ENCODE measurements around the gene GSC2. TPM values are rescaled to one million over a fixed set of nuclear protein-coding genes. Genes with fewer than 3 reads are reported as not detected.
A peak's percentile ranks its signal among the peaks of the same experiment; 100 is the strongest.

GSC2 gene
- total and polyA plus RNA-seq, 9 of the 15 experiments (the other 6 are each of a cell fraction or from before 2014, with no cell fraction given): not detected

DNA sequence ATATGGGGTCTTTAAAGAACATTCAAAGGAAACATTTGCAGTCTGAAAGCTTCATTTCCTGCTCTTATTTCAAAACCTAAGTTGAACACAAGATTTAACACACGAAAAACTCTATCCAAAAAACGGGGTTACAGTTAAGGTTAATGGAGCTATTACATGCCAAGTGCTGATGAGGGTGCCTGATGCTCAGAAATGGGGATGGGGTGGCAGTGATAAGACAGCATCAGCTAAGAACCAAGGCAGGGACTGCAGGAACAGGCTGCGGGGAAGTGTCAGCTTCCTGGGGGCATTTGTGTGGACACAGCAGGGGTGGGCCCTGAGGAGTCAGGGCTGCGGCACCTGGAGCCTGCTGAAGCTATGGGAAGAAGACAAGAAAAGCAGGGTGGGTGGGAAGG lies 40.0 kb downstream of the GSC2 start (continued):
- TF ChIP-seq NFXL1 (CRISPR knock-in tag; IDR thresholded peaks at IDR 0.05) (0 out of 2 replicates have a peak, but pooled peaks have one; percentile 3), C11orf30 (IDR thresholded peaks at IDR 0.05; ENCODE audit: low read depth) (no peak), KDM4B (IDR thresholded peaks at IDR 0.05; ENCODE audit: borderline replicate concordance in 2 of 2, low read depth in 1 of 2) (no peak), HDGF (IDR thresholded peaks at IDR 0.05) (peak; percentile 79; the same call in 1 of the 2 replicates), ZNF121 (CRISPR knock-in tag; conservative IDR thresholded peaks at IDR 0.05) (no peak), YBX1 (IDR thresholded peaks at IDR 0.05) (no peak), MTA1 (IDR thresholded peaks at IDR 0.05; ENCODE audit: borderline replicate concordance) (no peak), EHMT2 (IDR thresholded peaks at IDR 0.05) (no peak), GTF3C2 (IDR thresholded peaks at IDR 0.05; ENCODE audit: borderline replicate concordance, extremely low read depth, insufficient read length) (no peak), ZEB2 (IDR thresholded peaks at IDR 0.05) (no peak), MCM3 (IDR thresholded peaks at IDR 0.05) (no peak), CREBBP (IDR thresholded peaks at IDR 0.05; ENCODE audit: low read depth, low read length) (no peak), MAFG (tag; conservative IDR thresholded peaks at IDR 0.05) (no peak), TRIM24 (IDR thresholded peaks at IDR 0.05) (no peak), TAF15 (IDR thresholded peaks at IDR 0.05; ENCODE audit: low read depth, low read length) (no peak), ZNF586 (CRISPR knock-in tag; conservative IDR thresholded peaks at IDR 0.05) (no peak), NCOR1 (IDR thresholded peaks at IDR 0.05) (no peak), NFE2 (IDR thresholded peaks at IDR 0.05; ENCODE audit: low read depth) (no peak)
- TF ChIP-seq, protein P1, sequence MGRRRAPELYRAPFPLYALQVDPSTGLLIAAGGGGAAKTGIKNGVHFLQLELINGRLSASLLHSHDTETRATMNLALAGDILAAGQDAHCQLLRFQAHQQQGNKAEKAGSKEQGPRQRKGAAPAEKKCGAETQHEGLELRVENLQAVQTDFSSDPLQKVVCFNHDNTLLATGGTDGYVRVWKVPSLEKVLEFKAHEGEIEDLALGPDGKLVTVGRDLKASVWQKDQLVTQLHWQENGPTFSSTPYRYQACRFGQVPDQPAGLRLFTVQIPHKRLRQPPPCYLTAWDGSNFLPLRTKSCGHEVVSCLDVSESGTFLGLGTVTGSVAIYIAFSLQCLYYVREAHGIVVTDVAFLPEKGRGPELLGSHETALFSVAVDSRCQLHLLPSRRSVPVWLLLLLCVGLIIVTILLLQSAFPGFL (CRISPR knock-in tag; IDR thresholded peaks at IDR 0.05): no peak
- TF ChIP-seq, protein P2, sequence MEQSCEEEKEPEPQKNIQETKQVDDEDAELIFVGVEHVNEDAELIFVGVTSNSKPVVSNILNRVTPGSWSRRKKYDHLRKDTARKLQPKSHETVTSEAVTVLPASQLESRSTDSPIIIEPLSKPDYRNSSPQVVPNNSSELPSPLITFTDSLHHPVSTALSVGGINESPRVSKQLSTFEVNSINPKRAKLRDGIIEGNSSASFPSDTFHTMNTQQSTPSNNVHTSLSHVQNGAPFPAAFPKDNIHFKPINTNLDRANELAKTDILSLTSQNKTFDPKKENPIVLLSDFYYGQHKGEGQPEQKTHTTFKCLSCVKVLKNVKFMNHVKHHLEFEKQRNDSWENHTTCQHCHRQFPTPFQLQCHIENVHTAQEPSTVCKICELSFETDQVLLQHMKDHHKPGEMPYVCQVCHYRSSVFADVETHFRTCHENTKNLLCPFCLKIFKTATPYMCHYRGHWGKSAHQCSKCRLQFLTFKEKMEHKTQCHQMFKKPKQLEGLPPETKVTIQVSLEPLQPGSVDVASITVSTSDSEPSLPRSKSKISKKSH (CRISPR knock-in tag; IDR thresholded peaks at IDR 0.05): no peak
- TF ChIP-seq, protein P3, sequence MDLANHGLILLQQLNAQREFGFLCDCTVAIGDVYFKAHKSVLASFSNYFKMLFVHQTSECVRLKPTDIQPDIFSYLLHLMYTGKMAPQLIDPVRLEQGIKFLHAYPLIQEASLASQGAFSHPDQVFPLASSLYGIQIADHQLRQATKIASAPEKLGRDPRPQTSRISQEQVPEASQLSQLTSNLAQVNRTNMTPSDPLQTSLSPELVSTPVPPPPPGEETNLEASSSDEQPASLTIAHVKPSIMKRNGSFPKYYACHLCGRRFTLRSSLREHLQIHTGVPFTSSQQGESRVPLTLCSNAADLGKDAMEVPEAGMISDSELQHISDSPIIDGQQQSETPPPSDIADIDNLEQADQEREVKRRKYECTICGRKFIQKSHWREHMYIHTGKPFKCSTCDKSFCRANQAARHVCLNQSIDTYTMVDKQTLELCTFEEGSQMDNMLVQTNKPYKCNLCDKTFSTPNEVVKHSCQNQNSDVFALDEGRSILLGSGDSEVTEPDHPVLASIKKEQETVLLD (IDR thresholded peaks at IDR 0.05): no peak
- TF ChIP-seq, protein P4, sequence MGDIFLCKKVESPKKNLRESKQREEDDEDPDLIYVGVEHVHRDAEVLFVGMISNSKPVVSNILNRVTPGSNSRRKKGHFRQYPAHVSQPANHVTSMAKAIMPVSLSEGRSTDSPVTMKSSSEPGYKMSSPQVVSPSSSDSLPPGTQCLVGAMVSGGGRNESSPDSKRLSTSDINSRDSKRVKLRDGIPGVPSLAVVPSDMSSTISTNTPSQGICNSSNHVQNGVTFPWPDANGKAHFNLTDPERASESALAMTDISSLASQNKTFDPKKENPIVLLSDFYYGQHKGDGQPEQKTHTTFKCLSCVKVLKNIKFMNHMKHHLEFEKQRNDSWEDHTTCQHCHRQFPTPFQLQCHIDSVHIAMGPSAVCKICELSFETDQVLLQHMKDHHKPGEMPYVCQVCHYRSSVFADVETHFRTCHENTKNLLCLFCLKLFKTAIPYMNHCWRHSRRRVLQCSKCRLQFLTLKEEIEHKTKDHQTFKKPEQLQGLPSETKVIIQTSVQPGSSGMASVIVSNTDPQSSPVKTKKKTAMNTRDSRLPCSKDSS (IDR thresholded peaks at IDR 0.05; ENCODE audit: low read depth, partially characterized antibody): no peak

Measured in K562 (cell line).